ENCODE data around the gene CFAP43. TPM values are rescaled to one million over a fixed set of nuclear protein-coding genes. Genes with fewer than 3 reads are reported as not detected.
"Not testable (repeated sequence)": the region's sequence is repeated elsewhere in the genome, so short reads cannot be mapped to it uniquely, and the experiment has no call there.

The CFAP43 gene
- total RNA-seq, 4 donors from 2014 or later = 0.17 to 0.33 TPM; not detected in 2

DNA sequence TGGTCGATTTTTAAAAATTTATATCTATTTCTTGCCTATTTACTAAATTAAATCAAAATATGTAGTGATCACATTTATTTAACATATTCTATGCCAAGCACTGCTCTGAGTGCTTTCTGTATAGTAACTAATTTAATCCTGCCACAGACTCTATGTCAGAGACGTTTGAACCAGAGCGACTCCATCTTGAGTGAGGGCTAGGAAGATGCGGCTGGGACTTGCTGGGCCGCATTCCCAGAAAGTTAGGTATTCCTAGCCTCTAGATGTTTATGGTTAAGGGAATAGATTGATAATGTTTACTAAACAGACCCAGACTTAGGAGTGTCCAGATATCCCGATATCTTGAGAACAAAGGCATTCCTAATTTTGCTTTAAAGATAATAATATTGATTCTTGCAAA is 19.3 kb upstream of the CFAP43 start:
- Histone ChIP-seq H3K4me3 (no peak overlapping the region), H3K27me3 (no peaks in the 10 kb centered on the region), H3K36me3 (no peaks in the 10 kb centered on the region), H3K27ac (replicated peaks in 1 of 4) (no peak overlapping the region), H3K4me1 (peaks cover 4 to 19% (median 17%) of the 10 kb centered on the region in 4 donors), H3K9me3 (no peaks in the 10 kb centered on the region)
- DNase-seq (ENCODE audit: extremely low spot score) = no peak
- 96% methylated on average over 6 of the region's 6 CpGs for WGBS
- no peak for TF ChIP-seq EP300 (IDR thresholded peaks at IDR 0.05)
- TF ChIP-seq POLR2AphosphoS5 (IDR thresholded peaks at IDR 0.05) = no peak
- no peak for TF ChIP-seq POLR2A (IDR thresholded peaks at IDR 0.05; ENCODE audit: low read depth)
- TF ChIP-seq CTCF (IDR thresholded peaks at IDR 0.05) = no peak
- intact Hi-C loops (cut with DNase I) = no loop called here

DNA sequence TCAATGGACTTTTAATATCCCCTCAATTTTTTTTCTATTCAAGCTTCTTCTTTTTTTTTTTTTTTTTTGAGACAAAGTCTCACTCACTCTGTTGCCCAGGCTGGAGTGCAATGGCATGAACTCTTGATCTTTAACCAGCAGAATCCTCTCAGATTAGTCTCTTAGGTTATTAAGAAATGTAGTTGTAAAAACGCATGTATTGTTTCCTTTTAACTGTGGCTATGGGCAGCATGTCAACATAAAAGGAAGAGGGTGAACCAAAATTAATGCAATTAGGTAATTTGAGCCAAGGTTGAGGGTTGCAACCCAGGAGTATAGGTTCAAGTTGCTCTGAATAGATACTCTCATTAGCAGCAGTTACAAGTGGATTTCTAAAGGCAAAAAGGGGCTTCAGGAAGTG is 18.2 kb upstream of the CFAP43 start:
- intact Hi-C loops (cut with DNase I) = no loop called here
- no peak for DNase-seq (ENCODE audit: extremely low spot score)
- no peak overlapping the region for H3K27ac ChIP-seq (replicated peaks in 1 of 4)
- H3K27me3 ChIP-seq = no peaks in the 10 kb centered on the region
- no peak overlapping the region for H3K4me3 ChIP-seq
- no peaks in the 10 kb centered on the region for H3K9me3 ChIP-seq
- WGBS = 79% methylated on average over 1 of the region's 1 CpG
- no peak for TF ChIP-seq POLR2AphosphoS5 (IDR thresholded peaks at IDR 0.05)
- TF ChIP-seq CTCF (IDR thresholded peaks at IDR 0.05) = no peak
- TF ChIP-seq EP300 (IDR thresholded peaks at IDR 0.05) = no peak
- TF ChIP-seq POLR2A (IDR thresholded peaks at IDR 0.05; ENCODE audit: low read depth) = no peak
- no peaks in the 10 kb centered on the region for H3K36me3 ChIP-seq
- H3K4me1 ChIP-seq = peaks cover 0 to 11% (median 9%) of the 10 kb centered on the region in 4 donors

- H3K36me3 ChIP-seq; DNase-seq (ENCODE audit: extremely low spot score); intact Hi-C loops (cut with DNase I); H3K4me1 ChIP-seq; H3K27ac ChIP-seq (replicated peaks in 1 of 4); H3K9me3 ChIP-seq; H3K27me3 ChIP-seq; H3K4me3 ChIP-seq: not testable (repeated sequence)
- 93% methylated on average over 11 of the region's 11 CpGs for WGBS
Observed at GRCh38 chr10:104248931-104249330, 16.8 kb upstream of the CFAP43 start.

DNA sequence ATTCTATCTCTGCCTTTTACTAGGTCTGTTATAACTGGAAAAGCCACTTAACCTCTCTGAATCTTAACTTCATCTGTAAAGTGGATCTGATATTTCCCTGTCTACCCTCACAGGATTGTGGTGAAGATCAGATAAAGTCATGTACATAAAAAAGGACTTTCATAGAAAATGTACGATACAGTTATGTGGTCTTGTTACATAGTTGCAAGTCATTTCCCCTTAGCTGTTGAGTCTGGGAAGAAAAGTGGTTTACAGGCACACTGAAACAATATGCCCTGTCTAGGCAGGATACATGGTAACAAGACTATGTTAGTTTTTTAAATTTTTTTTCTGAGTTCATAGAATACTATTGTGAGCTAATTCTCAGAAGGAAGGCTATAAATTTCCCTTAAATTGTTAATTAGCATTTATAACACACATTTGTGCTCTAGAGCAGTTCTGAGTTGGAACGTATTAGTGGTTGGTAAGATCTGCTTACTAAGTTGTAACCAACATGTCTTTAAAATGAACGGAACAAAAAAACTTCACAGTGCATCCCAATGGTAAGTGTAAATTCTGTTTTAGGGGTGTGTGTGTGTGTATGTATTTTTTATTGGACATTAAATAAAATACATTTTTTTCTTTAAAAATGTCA is 15.5 kb upstream of the CFAP43 start:
- TF ChIP-seq POLR2A (IDR thresholded peaks at IDR 0.05; ENCODE audit: low read depth) (no peak), POLR2AphosphoS5 (IDR thresholded peaks at IDR 0.05) (no peak), EP300 (IDR thresholded peaks at IDR 0.05) (no peak), CTCF (IDR thresholded peaks at IDR 0.05) (no peak)
- WGBS = 80% methylated on average over 3 of the region's 3 CpGs
- Histone ChIP-seq H3K4me1 (no peaks in the 10 kb centered on the region), H3K27me3 (no peaks in the 10 kb centered on the region), H3K4me3 (no peak overlapping the region), H3K9me3 (no peaks in the 10 kb centered on the region), H3K27ac (replicated peaks in 1 of 4) (no peak overlapping the region), H3K36me3 (no peaks in the 10 kb centered on the region)
- intact Hi-C loops (cut with DNase I) = no loop called here
- DNase-seq (ENCODE audit: extremely low spot score) = no peak

DNA sequence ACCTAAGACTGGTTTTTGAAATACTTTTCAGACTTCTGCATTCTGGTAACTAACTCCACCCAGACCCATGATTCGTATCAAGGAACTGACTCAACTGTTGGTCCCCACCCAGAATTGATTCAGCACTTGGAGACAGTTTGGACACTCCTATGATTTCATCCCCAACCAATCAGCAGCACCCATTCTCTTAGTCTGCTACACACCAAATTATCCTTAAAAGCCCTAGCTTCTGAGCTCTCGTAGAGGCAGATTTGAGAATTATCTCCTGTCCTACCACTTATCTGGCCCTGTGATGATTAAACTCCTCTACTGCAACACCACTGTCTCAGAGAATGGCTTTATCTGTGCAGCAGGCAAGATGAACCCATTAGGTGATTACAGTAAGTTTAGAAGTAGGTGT is 14.8 kb upstream of the CFAP43 start:
- Histone ChIP-seq H3K27ac (replicated peaks in 1 of 4) (no peak overlapping the region), H3K27me3 (no peaks in the 10 kb centered on the region), H3K4me3 (no peak overlapping the region), H3K9me3 (no peaks in the 10 kb centered on the region), H3K36me3 (no peaks in the 10 kb centered on the region), H3K4me1 (no peaks in the 10 kb centered on the region)
- 41% methylated on average over 2 of the region's 2 CpGs for WGBS
- TF ChIP-seq POLR2AphosphoS5 (IDR thresholded peaks at IDR 0.05) (no peak), CTCF (IDR thresholded peaks at IDR 0.05) (no peak), POLR2A (IDR thresholded peaks at IDR 0.05; ENCODE audit: low read depth) (no peak), EP300 (IDR thresholded peaks at IDR 0.05) (no peak)
- DNase-seq (ENCODE audit: extremely low spot score) = no peak
- intact Hi-C loops (cut with DNase I) = no loop called here

All from esophagus muscularis mucosa (tissue), 4 donors.